HepG2 (cell line): ENCODE results near the gene XRCC5. TPM values are rescaled to one million over a fixed set of nuclear protein-coding genes. Genes with fewer than 3 reads are reported as not detected.
A peak's percentile ranks its signal among the peaks of the same experiment; 100 is the strongest.

ENCODE experiments used
- ATRX ChIP-seq: sonication (generic); formaldehyde crosslinking; IDR thresholded peaks from 2 replicates; pipeline ENCODE4 v1.4.0; 2020; ENCODE audit warnings: missing genetic modification reagents, borderline replicate concordance
- CEBPB ChIP-seq: IDR thresholded peaks from 2 replicates; pipeline ENCODE4 v1.6.1; 2011; ENCODE audit warnings: low read depth, low read length, improper control_type of control experiment, borderline replicate concordance
- CREB1 ChIP-seq, 2 experiments: fragments of 450-650 bp in 1 of 2; IDR thresholded peaks; 2 replicates each; pipeline ENCODE4 v1.6.1; 2016 to 2017; ENCODE audit warnings: control low read depth in 1 of 2, mild to moderate bottlenecking in 1 of 2, missing compliant biosample characterization in 1 of 2, missing genetic modification characterization in 1 of 2
- DPF2 ChIP-seq: sonication (generic); formaldehyde crosslinking; IDR thresholded peaks from 2 replicates; pipeline ENCODE4 v1.4.0; 2020; ENCODE audit warnings: mild to moderate bottlenecking, low read depth, missing genetic modification reagents, borderline replicate concordance
- FOXA1 ChIP-seq, 2 experiments: fragments of 450-650 bp in 1 of 2; sonication (generic) in 1 of 2; formaldehyde crosslinking in 1 of 2; IDR thresholded peaks; 2 replicates each; pipeline versions ENCODE4 v1.4.0 to v1.6.1; 2016 to 2020; ENCODE audit warnings: missing genetic modification reagents in 1 of 2
- GFI1 ChIP-seq: sonication (generic); formaldehyde crosslinking; IDR thresholded peaks from 2 replicates; pipeline ENCODE4 v1.5.0; 2020; ENCODE audit warnings: missing genetic modification reagents, mild to moderate bottlenecking, borderline replicate concordance
- NFKBIZ ChIP-seq: IDR thresholded peaks from 2 replicates; pipeline ENCODE4 v1.6.1; 2018; ENCODE audit warnings: missing genetic modification reagents, missing compliant biosample characterization
- PITX1 ChIP-seq: sonication (generic); formaldehyde crosslinking; IDR thresholded peaks from 2 replicates; pipeline ENCODE4 v1.5.1; 2020; ENCODE audit warnings: mild to moderate bottlenecking, missing genetic modification reagents
- RBM22 ChIP-seq: fragments of 200-400 bp; formaldehyde crosslinking; optimal IDR thresholded peaks from 2 replicates; pipeline ENCODE3; 2017; ENCODE audit warnings: mild to moderate bottlenecking, low read length, moderate library complexity
- SOX13 ChIP-seq, 3 experiments: fragments of 450-650 bp in 1 of 3; sonication (generic) in 1 of 3; formaldehyde crosslinking in 1 of 3; IDR thresholded peaks in 2 of 3; conservative IDR thresholded peaks in 1 of 3; 2 replicates each; pipeline versions ENCODE4 v1.5.0 to v1.6.1; 2016 to 2020; ENCODE audit warnings: antibody characterized with exemption in 1 of 3, mild to moderate bottlenecking in 1 of 3, missing compliant biosample characterization in 1 of 3, missing genetic modification reagents in 1 of 3, moderate library complexity in 1 of 3
- TBL1XR1 ChIP-seq: fragments of 150-350 bp; IDR thresholded peaks from 2 replicates; pipeline ENCODE4 v1.6.1; 2014; ENCODE audit warnings: borderline replicate concordance, low read length; ENCODE audit not compliant: partially characterized antibody
- THAP11 ChIP-seq: IDR thresholded peaks from 2 replicates; pipeline ENCODE4 v1.6.1; 2016; ENCODE audit warnings: missing biosample characterization, missing genetic modification reagents
- ZKSCAN8 ChIP-seq: IDR thresholded peaks from 2 replicates; pipeline ENCODE4 v1.6.1; 2016; ENCODE audit warnings: borderline replicate concordance, missing genetic modification reagents, missing compliant biosample characterization
- ZNF530 ChIP-seq: sonication (generic); formaldehyde crosslinking; IDR thresholded peaks from 2 replicates; pipeline ENCODE4 v1.5.0; 2020; ENCODE audit warnings: low read depth, mild to moderate bottlenecking, missing genetic modification reagents
- ZNF614 ChIP-seq: IDR thresholded peaks from 2 replicates; pipeline ENCODE4 v1.6.1; 2018; ENCODE audit warnings: missing biosample characterization, missing genetic modification reagents, inconsistent platforms, borderline replicate concordance
- ZNF772 ChIP-seq: sonication (generic); formaldehyde crosslinking; IDR thresholded peaks from 2 replicates; pipeline ENCODE4 v1.5.0; 2020; ENCODE audit warnings: mild to moderate bottlenecking, missing genetic modification reagents
- ZSCAN25 ChIP-seq: sonication (generic); formaldehyde crosslinking; IDR thresholded peaks from 2 replicates; pipeline ENCODE4 v1.8.0; 2022; ENCODE audit warnings: mild to moderate bottlenecking, missing genetic modification reagents
- polyA plus RNA-seq, 8 experiments: library from polyadenylated mRNA; depleted of rRNA in 3 of 8; stranded (reverse) in 7 of 8; unstranded in 1 of 8; fragments of >200 nt; fragmentation: Illumina TruSeq in 4 of 8; extraction: Trizol in 4 of 8; gene quantifications; 2 replicates each; pipeline versions ENCODE4 v1.2.1 to v1.2.3, GENCODE V29; 2011 to 2016; ENCODE audit warnings: low read depth in 4 of 8, missing spikeins in 1 of 8, mixed read lengths in 1 of 8; ENCODE audit not compliant: insufficient read depth in 1 of 8
- total RNA-seq, 5 experiments: library from RNA; depleted of rRNA; stranded (reverse); fragments of >200 nt; fragmentation: Illumina TruSeq; extraction: Trizol; gene quantifications; 2 replicates each; pipeline ENCODE4 v1.2.3, GENCODE V29; 2016; ENCODE audit warnings: low read depth in 1 of 5
- TF ChIP-seq, protein P1 (sequence below): sonication (generic); formaldehyde crosslinking; IDR thresholded peaks from 2 replicates; pipeline ENCODE4 v1.5.0; 2020; ENCODE audit warnings: missing genetic modification reagents
- TF ChIP-seq, protein P2 (sequence below): sonication (generic); formaldehyde crosslinking; IDR thresholded peaks from 2 replicates; pipeline ENCODE4 v1.4.0; 2020; ENCODE audit warnings: mild to moderate bottlenecking, missing genetic modification reagents
- TF ChIP-seq, protein P3 (sequence below): sonication (generic); formaldehyde crosslinking; IDR thresholded peaks from 2 replicates; pipeline ENCODE4 v1.5.0; 2020; ENCODE audit warnings: mild to moderate bottlenecking, missing genetic modification reagents, borderline replicate concordance
- TF ChIP-seq, protein P4 (sequence below): sonication (generic); formaldehyde crosslinking; IDR thresholded peaks from 2 replicates; pipeline ENCODE4 v1.8.1; 2023; ENCODE audit warnings: mild to moderate bottlenecking, missing genetic modification reagents

Gene XRCC5
- total and polyA plus RNA-seq, 2 of the 13 experiments (the other 11 are each of a cell fraction or from before 2014, with no cell fraction given), result 264 to 454 TPM

DNA sequence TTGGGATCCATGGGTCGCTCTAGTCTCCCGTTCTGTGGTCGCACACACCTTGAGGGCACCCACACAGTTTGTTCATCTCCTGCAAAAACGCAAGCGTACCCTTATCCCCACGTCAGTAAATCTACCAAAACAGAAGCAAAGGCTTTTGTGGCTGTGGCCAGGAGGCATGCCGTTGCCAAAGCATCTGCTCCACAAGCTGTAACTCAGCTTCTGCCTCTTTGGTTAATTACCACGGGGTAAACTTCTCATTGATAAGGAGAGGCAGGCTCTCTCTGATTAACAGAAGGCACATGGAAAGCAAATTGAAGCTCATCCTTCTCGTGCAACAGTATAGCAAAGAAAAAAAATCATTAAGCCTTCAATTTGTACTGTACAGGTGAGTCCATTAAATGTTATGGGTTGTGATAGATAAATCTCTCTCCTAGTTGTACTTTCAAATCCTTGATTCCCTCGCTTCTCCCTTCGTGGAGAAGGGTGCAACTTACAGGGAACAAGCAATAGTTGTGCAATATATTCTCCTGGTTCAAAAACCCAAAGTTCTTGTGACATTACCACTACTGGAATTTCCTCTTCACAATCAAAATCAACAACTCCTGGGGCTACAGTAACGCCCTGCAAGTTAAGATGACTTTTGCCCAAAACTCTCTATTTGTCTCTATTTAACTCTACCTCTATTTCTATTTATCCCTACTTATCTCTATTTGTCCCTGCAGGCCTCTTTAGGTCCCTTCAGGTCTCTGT, 37.9 kb upstream of the XRCC5 start (continued):
- TF ChIP-seq, protein P1, sequence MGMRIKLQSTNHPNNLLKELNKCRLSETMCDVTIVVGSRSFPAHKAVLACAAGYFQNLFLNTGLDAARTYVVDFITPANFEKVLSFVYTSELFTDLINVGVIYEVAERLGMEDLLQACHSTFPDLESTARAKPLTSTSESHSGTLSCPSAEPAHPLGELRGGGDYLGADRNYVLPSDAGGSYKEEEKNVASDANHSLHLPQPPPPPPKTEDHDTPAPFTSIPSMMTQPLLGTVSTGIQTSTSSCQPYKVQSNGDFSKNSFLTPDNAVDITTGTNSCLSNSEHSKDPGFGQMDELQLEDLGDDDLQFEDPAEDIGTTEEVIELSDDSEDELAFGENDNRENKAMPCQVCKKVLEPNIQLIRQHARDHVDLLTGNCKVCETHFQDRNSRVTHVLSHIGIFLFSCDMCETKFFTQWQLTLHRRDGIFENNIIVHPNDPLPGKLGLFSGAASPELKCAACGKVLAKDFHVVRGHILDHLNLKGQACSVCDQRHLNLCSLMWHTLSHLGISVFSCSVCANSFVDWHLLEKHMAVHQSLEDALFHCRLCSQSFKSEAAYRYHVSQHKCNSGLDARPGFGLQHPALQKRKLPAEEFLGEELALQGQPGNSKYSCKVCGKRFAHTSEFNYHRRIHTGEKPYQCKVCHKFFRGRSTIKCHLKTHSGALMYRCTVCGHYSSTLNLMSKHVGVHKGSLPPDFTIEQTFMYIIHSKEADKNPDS (CRISPR knock-in tag), result no peak
- TF ChIP-seq SOX13 (IDR thresholded peaks at IDR 0.05), result no peak
- TF ChIP-seq SOX13 (CRISPR knock-in tag; conservative IDR thresholded peaks at IDR 0.05 in 1 of 2, IDR thresholded peaks at IDR 0.05 in 1 of 2), result 0 out of 4 replicates have a peak, but pooled peaks of 1 of the 2 experiments have one; percentile 17
- TF ChIP-seq, protein P2, sequence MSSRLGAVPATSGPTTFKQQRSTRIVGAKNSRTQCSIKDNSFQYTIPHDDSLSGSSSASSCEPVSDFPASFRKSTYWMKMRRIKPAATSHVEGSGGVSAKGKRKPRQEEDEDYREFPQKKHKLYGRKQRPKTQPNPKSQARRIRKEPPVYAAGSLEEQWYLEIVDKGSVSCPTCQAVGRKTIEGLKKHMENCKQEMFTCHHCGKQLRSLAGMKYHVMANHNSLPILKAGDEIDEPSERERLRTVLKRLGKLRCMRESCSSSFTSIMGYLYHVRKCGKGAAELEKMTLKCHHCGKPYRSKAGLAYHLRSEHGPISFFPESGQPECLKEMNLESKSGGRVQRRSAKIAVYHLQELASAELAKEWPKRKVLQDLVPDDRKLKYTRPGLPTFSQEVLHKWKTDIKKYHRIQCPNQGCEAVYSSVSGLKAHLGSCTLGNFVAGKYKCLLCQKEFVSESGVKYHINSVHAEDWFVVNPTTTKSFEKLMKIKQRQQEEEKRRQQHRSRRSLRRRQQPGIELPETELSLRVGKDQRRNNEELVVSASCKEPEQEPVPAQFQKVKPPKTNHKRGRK, result peak; percentile 29; the same call in 1 of the 2 replicates
- TF ChIP-seq PITX1 (CRISPR knock-in tag), result no peak
- no peak for TF ChIP-seq FOXA1 (IDR thresholded peaks at IDR 0.05)
- 0 out of 2 replicates have a peak, but pooled peaks have one; percentile 25 for TF ChIP-seq FOXA1 (CRISPR knock-in tag; IDR thresholded peaks at IDR 0.05)
- no peak for TF ChIP-seq RBM22
- TF ChIP-seq THAP11 (CRISPR knock-in tag), result 0 out of 2 replicates have a peak, but pooled peaks have one; percentile 20
- peak; percentile 55; the same call in 1 of the 2 replicates for TF ChIP-seq ZKSCAN8 (CRISPR knock-in tag)
- 0 out of 2 replicates have a peak, but pooled peaks have one; percentile 12 for TF ChIP-seq ZSCAN25 (CRISPR knock-in tag)
- 0 out of 2 replicates have a peak, but pooled peaks have one; percentile 51 for TF ChIP-seq ZNF772 (CRISPR knock-in tag)
- TF ChIP-seq, protein P3, sequence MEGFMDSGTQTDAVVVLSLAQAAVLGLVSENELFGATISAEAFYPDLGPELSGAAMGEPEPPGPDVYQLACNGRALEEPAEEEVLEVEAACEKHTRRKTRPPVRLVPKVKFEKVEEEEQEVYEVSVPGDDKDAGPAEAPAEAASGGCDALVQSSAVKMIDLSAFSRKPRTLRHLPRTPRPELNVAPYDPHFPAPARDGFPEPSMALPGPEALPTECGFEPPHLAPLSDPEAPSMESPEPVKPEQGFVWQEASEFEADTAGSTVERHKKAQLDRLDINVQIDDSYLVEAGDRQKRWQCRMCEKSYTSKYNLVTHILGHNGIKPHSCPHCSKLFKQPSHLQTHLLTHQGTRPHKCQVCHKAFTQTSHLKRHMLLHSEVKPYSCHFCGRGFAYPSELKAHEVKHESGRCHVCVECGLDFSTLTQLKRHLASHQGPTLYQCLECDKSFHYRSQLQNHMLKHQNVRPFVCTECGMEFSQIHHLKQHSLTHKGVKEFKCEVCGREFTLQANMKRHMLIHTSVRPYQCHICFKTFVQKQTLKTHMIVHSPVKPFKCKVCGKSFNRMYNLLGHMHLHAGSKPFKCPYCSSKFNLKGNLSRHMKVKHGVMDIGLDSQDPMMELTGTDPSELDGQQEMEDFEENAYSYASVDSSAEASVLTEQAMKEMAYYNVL (CRISPR knock-in tag), result peak; percentile 69; the same call in 1 of the 2 replicates
- TF ChIP-seq ZNF530, result no peak
- TF ChIP-seq CEBPB, result peak; percentile 98
- TF ChIP-seq ATRX, result no peak
- TF ChIP-seq GFI1 (CRISPR knock-in tag), result 0 out of 2 replicates have a peak, but pooled peaks have one; percentile 34
- TF ChIP-seq DPF2 (CRISPR knock-in tag), result peak; percentile 59; the same call in 1 of the 2 replicates
- no peak for TF ChIP-seq CREB1 (IDR thresholded peaks at IDR 0.05)
- 0 out of 2 replicates have a peak, but pooled peaks have one; percentile 24 for TF ChIP-seq CREB1 (CRISPR knock-in tag; IDR thresholded peaks at IDR 0.05)
- TF ChIP-seq ZNF614 (CRISPR knock-in tag), result 0 out of 2 replicates have a peak, but pooled peaks have one; percentile 8
- TF ChIP-seq, protein P4, sequence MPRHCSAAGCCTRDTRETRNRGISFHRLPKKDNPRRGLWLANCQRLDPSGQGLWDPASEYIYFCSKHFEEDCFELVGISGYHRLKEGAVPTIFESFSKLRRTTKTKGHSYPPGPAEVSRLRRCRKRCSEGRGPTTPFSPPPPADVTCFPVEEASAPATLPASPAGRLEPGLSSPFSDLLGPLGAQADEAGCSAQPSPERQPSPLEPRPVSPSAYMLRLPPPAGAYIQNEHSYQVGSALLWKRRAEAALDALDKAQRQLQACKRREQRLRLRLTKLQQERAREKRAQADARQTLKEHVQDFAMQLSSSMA, result 0 out of 2 replicates have a peak, but pooled peaks have one; percentile 61
- TF ChIP-seq NFKBIZ, result no peak
- TF ChIP-seq TBL1XR1, result no peak
